NCI-H2171 (cell line): ENCODE data around the gene PCK1.

Experiments used
- DNase-seq: peaks from one replicate; lab custom pipeline; 2025; lab: John Stamatoyannopoulos, UW

Gene PCK1

GRCh38 chr20:57589728-57590484 lies 29.0 kb downstream of the PCK1 start:
- DNase-seq, result no peak

GRCh38 chr20:57590485-57591288 lies 29.8 kb downstream of the PCK1 start:
- no peak for DNase-seq

GRCh38 chr20:57591289-57592229 lies 30.6 kb downstream of the PCK1 start:
- DNase-seq, result no peak

GRCh38 chr20:57592263-57593092 lies 31.6 kb downstream of the PCK1 start:
- DNase-seq, result no peak

GRCh38 chr20:57593134-57593886 lies 32.4 kb downstream of the PCK1 start:
- DNase-seq, result no peak

- peak; percentile 17 for DNase-seq
These were observed 33.4 kb downstream of the PCK1 start for GRCh38 chr20:57594092-57594951.

- no peak for DNase-seq
These were observed 34.4 kb downstream of the PCK1 start for GRCh38 chr20:57595041-57596030.

- DNase-seq, result no peak
These were observed 35.4 kb downstream of the PCK1 start for GRCh38 chr20:57596358-57596757.

- DNase-seq, result peak; percentile 61
These were observed 36.4 kb downstream of the PCK1 start for GRCh38 chr20:57596998-57597939.

GRCh38 chr20:57598060-57598459 lies 37.1 kb downstream of the PCK1 start:
- DNase-seq, result no peak

- no peak for DNase-seq
These were observed 37.6 kb downstream of the PCK1 start for GRCh38 chr20:57598491-57598890.

- no peak for DNase-seq
These were observed 39.7 kb downstream of the PCK1 start for GRCh38 chr20:57600320-57601210.

GRCh38 chr20:57601211-57601570 lies 40.3 kb downstream of the PCK1 start:
- no peak for DNase-seq

GRCh38 chr20:57601737-57602136 lies 40.8 kb downstream of the PCK1 start:
- DNase-seq, result no peak

- DNase-seq, result no peak
These were observed 42.2 kb downstream of the PCK1 start for GRCh38 chr20:57603120-57603519.

- no peak for DNase-seq
These were observed 44.1 kb downstream of the PCK1 start for GRCh38 chr20:57605045-57605444.
